WTC11 (cell line): ENCODE data around the gene CMTM2. TPM values are rescaled to one million over a fixed set of nuclear protein-coding genes. Genes with fewer than 3 reads are reported as not detected.

Experiments
- ATAC-seq: fragments of 200-7000 bp; cut with Tn5 transposase; 2 replicates; pipeline ENCODE4 v1.10.0; 2021; ENCODE audit warnings: mild to moderate bottlenecking, moderate library complexity
- CTCF ChIA-PET: fragments of 300-600 bp; sonication (Branson Sonifier 250); formaldehyde crosslinking; loops from one replicate; lab custom pipeline; 2021; ENCODE audit warnings: antibody characterized with exemption; lab: Charles Lee
- POLR2A ChIA-PET: fragments of 350-600 bp; sonication (Branson Sonifier 250); formaldehyde crosslinking; loops from one replicate; lab custom pipeline; 2021; ENCODE audit warnings: antibody characterized with exemption; lab: Charles Lee
- DNase-seq: peaks from one replicate; pipeline ENCODE4 v3.0.0; 2021; ENCODE audit warnings: low spot score
- H3K27ac Mint-ChIP-seq: 2 replicates; pipeline ENCODE4 v1.8.0; 2021; ENCODE audit warnings: mixed read lengths
- H3K27me3 Mint-ChIP-seq: 2 replicates; pipeline ENCODE4 v1.8.0; 2021; ENCODE audit warnings: low read depth, mild to moderate bottlenecking, moderate library complexity, mixed read lengths
- H3K36me3 Mint-ChIP-seq: 2 replicates; pipeline ENCODE4 v1.8.0; 2021; ENCODE audit warnings: mixed read lengths
- H3K4me1 Mint-ChIP-seq: 2 replicates; pipeline ENCODE4 v1.8.0; 2022; ENCODE audit warnings: mixed read lengths
- H3K4me3 Mint-ChIP-seq: 2 replicates; pipeline ENCODE4 v1.8.0; 2021; ENCODE audit warnings: mild to moderate bottlenecking, moderate library complexity, mixed read lengths
- H3K9me3 Mint-ChIP-seq: 2 replicates; pipeline ENCODE4 v1.8.0; 2021; ENCODE audit warnings: mixed read lengths
- ATF1 ChIP-seq: sonication (generic); formaldehyde crosslinking; IDR thresholded peaks from 2 replicates; pipeline ENCODE4 v1.8.1; 2023; ENCODE audit warnings: mild to moderate bottlenecking, moderate library complexity, missing genetic modification reagents
- CBFB ChIP-seq: sonication (generic); formaldehyde crosslinking; IDR thresholded peaks from 2 replicates; pipeline ENCODE4 v1.8.1; 2022; ENCODE audit warnings: mild to moderate bottlenecking, low read depth, missing genetic modification reagents
- ESRRA ChIP-seq: sonication (generic); formaldehyde crosslinking; IDR thresholded peaks from 2 replicates; pipeline ENCODE4 v1.8.1; 2022; ENCODE audit warnings: mild to moderate bottlenecking, missing genetic modification reagents, borderline replicate concordance
- FOXK1 ChIP-seq: sonication (generic); formaldehyde crosslinking; IDR thresholded peaks from 2 replicates; pipeline ENCODE4 v1.8.0; 2022; ENCODE audit warnings: mild to moderate bottlenecking, moderate library complexity, missing genetic modification reagents
- FOXP1 ChIP-seq: sonication (generic); formaldehyde crosslinking; IDR thresholded peaks from 2 replicates; pipeline ENCODE4 v1.8.0; 2022; ENCODE audit warnings: missing genetic modification reagents, mild to moderate bottlenecking, moderate library complexity, borderline replicate concordance
- GTF2I ChIP-seq: fragments of 250-450 bp; sonication (Bioruptor Pico); conservative IDR thresholded peaks from 2 replicates; pipeline ENCODE4 v1.4.0; 2021; ENCODE audit warnings: mild to moderate bottlenecking
- JAZF1 ChIP-seq: fragments of 250-450 bp; sonication (Bioruptor Pico); IDR thresholded peaks from 2 replicates; pipeline ENCODE4 v1.9.0; 2021; ENCODE audit warnings: moderate library complexity, mild to moderate bottlenecking, inconsistent platforms
- RORB ChIP-seq: fragments of 250-450 bp; sonication (Bioruptor Pico); IDR thresholded peaks from 2 replicates; pipeline ENCODE4 v1.9.0; 2021; ENCODE audit warnings: mild to moderate bottlenecking
- ZNF232 ChIP-seq: sonication (generic); formaldehyde crosslinking; IDR thresholded peaks from 2 replicates; pipeline ENCODE4 v1.8.0; 2022; ENCODE audit warnings: mild to moderate bottlenecking, missing genetic modification reagents
- ZNF671 ChIP-seq: fragments of 250-450 bp; sonication (Bioruptor Pico); IDR thresholded peaks from 2 replicates; pipeline ENCODE4 v1.8.0; 2021; ENCODE audit warnings: mild to moderate bottlenecking
- total RNA-seq: library from RNA; stranded (reverse); gene quantifications from 3 replicates; pipeline ENCODE4 v1.2.3, GENCODE V29; 2021
- TF ChIP-seq, protein P1 (sequence below): sonication (generic); formaldehyde crosslinking; IDR thresholded peaks from 2 replicates; pipeline ENCODE4 v1.8.1; 2023; ENCODE audit warnings: mild to moderate bottlenecking, missing genetic modification reagents
- TF ChIP-seq, protein P2 (sequence below): sonication (generic); formaldehyde crosslinking; IDR thresholded peaks from 2 replicates; pipeline ENCODE4 v1.8.1; 2023; ENCODE audit warnings: mild to moderate bottlenecking, missing genetic modification reagents, moderate library complexity
- TF ChIP-seq, protein P3 (sequence below): sonication (generic); formaldehyde crosslinking; conservative IDR thresholded peaks from 2 replicates; pipeline ENCODE4 v1.8.1; 2023; ENCODE audit warnings: mild to moderate bottlenecking, low read depth, missing genetic modification reagents, moderate library complexity
- TF ChIP-seq, protein P4 (sequence below): sonication (generic); formaldehyde crosslinking; IDR thresholded peaks from 2 replicates; pipeline ENCODE4 v1.8.0; 2022; ENCODE audit warnings: mild to moderate bottlenecking, missing genetic modification reagents
- TF ChIP-seq, protein P5 (sequence below): sonication (generic); formaldehyde crosslinking; IDR thresholded peaks from 2 replicates; pipeline ENCODE4 v1.8.0; 2022; ENCODE audit warnings: missing genetic modification reagents

The CMTM2 gene
- total RNA-seq, 1 experiment from 2014 or later = not detected

DNA sequence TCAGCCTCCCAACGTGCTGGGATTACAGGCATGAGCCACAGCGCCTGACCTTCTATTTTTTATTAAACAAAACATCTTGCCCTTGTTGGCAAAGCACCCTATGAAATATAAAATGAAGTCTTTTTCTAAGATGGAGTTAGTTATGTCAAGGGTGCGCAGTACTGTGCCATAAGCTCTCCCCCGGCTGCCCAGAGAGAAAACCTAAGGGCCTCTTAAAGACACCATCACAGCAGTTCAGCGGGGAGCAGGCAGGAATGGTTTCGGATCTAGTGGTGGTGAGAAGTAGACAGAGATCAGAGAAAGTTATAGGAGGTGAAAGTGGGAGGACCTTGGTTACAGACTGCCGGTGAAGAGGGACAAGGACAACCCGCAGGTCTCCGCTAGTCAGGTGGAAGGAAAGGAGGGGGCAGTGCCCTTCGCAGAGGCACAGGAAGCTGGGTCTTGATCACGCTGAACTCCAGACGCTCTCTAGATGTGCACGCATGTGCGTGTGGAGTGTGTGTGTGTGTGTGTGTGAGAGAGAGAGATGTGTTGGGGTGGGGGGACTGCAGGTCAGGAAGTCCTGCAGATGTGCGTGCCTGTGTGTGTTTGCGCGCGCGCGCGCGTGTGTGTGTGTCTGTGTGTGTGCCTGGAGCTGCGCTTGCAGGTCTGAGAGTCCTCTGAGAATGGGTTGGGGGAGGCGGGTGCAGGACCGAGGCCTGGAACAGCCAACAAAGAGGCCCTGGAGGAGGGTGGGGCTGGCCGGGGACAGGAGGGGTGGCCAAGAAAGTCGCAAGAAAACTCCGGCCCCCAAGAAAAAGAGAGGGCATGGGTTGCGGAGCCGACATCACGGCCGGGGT lies 24.5 kb downstream of the CMTM2 start:
- peaks cover 29% of the 10 kb centered on the region for H3K4me1 Mint-ChIP-seq
- peaks cover 6% of the 10 kb centered on the region; the same call in 1 of the 2 replicates for H3K27me3 Mint-ChIP-seq
- H3K27ac Mint-ChIP-seq = peak overlapping the region; percentile 94
- POLR2A ChIA-PET = interaction anchor here (0.5 kb wide), 1 partner anchor 490 kb away, joined by 6 read pairs; no protein-coding TSS in a partner anchor
- H3K4me3 Mint-ChIP-seq = peak overlapping the region; percentile 81
- peak; percentile 44 for ATAC-seq
- no peaks in the 10 kb centered on the region for H3K36me3 Mint-ChIP-seq
- TF ChIP-seq ZNF671 (CRISPR knock-in tag) (no peak), JAZF1 (no peak), ESRRA (CRISPR knock-in tag) (no peak), RORB (no peak), CBFB (CRISPR knock-in tag) (no peak), FOXK1 (no peak), FOXP1 (CRISPR knock-in tag) (peak; percentile 58; the same call in 1 of the 2 replicates), GTF2I (no peak), ATF1 (CRISPR knock-in tag) (no peak), ZNF232 (CRISPR knock-in tag) (no peak)
- TF ChIP-seq, protein P1, sequence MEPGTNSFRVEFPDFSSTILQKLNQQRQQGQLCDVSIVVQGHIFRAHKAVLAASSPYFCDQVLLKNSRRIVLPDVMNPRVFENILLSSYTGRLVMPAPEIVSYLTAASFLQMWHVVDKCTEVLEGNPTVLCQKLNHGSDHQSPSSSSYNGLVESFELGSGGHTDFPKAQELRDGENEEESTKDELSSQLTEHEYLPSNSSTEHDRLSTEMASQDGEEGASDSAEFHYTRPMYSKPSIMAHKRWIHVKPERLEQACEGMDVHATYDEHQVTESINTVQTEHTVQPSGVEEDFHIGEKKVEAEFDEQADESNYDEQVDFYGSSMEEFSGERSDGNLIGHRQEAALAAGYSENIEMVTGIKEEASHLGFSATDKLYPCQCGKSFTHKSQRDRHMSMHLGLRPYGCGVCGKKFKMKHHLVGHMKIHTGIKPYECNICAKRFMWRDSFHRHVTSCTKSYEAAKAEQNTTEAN (CRISPR knock-in tag) = peak; percentile 69; the same call in 1 of the 2 replicates
- TF ChIP-seq, protein P2, sequence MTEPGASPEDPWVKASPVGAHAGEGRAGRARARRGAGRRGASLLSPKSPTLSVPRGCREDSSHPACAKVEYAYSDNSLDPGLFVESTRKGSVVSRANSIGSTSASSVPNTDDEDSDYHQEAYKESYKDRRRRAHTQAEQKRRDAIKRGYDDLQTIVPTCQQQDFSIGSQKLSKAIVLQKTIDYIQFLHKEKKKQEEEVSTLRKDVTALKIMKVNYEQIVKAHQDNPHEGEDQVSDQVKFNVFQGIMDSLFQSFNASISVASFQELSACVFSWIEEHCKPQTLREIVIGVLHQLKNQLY (CRISPR knock-in tag) = no peak
- TF ChIP-seq, protein P3, sequence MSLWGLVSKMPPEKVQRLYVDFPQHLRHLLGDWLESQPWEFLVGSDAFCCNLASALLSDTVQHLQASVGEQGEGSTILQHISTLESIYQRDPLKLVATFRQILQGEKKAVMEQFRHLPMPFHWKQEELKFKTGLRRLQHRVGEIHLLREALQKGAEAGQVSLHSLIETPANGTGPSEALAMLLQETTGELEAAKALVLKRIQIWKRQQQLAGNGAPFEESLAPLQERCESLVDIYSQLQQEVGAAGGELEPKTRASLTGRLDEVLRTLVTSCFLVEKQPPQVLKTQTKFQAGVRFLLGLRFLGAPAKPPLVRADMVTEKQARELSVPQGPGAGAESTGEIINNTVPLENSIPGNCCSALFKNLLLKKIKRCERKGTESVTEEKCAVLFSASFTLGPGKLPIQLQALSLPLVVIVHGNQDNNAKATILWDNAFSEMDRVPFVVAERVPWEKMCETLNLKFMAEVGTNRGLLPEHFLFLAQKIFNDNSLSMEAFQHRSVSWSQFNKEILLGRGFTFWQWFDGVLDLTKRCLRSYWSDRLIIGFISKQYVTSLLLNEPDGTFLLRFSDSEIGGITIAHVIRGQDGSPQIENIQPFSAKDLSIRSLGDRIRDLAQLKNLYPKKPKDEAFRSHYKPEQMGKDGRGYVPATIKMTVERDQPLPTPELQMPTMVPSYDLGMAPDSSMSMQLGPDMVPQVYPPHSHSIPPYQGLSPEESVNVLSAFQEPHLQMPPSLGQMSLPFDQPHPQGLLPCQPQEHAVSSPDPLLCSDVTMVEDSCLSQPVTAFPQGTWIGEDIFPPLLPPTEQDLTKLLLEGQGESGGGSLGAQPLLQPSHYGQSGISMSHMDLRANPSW (CRISPR knock-in tag) = no peak
- TF ChIP-seq, protein P4, sequence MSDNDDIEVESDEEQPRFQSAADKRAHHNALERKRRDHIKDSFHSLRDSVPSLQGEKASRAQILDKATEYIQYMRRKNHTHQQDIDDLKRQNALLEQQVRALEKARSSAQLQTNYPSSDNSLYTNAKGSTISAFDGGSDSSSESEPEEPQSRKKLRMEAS (CRISPR knock-in tag) = peak; percentile 41; the same call in 1 of the 2 replicates
- TF ChIP-seq, protein P5, sequence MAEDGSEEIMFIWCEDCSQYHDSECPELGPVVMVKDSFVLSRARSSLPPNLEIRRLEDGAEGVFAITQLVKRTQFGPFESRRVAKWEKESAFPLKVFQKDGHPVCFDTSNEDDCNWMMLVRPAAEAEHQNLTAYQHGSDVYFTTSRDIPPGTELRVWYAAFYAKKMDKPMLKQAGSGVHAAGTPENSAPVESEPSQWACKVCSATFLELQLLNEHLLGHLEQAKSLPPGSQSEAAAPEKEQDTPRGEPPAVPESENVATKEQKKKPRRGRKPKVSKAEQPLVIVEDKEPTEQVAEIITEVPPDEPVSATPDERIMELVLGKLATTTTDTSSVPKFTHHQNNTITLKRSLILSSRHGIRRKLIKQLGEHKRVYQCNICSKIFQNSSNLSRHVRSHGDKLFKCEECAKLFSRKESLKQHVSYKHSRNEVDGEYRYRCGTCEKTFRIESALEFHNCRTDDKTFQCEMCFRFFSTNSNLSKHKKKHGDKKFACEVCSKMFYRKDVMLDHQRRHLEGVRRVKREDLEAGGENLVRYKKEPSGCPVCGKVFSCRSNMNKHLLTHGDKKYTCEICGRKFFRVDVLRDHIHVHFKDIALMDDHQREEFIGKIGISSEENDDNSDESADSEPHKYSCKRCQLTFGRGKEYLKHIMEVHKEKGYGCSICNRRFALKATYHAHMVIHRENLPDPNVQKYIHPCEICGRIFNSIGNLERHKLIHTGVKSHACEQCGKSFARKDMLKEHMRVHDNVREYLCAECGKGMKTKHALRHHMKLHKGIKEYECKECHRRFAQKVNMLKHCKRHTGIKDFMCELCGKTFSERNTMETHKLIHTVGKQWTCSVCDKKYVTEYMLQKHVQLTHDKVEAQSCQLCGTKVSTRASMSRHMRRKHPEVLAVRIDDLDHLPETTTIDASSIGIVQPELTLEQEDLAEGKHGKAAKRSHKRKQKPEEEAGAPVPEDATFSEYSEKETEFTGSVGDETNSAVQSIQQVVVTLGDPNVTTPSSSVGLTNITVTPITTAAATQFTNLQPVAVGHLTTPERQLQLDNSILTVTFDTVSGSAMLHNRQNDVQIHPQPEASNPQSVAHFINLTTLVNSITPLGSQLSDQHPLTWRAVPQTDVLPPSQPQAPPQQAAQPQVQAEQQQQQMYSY (CRISPR knock-in tag) = peak; percentile 31; the same call in 1 of the 2 replicates
- TF ChIP-seq, all 79 proteins: peak for 4
- H3K9me3 Mint-ChIP-seq = no peaks in the 10 kb centered on the region
- peak; percentile 74 for DNase-seq
- CTCF ChIA-PET = interaction anchor here (0.6 to 1.8 kb wide), 9 partner anchors 14 to 306 kb away, joined by 3 to 16 read pairs (median 4); no protein-coding TSS in a partner anchor
